Activated naive CD8-positive, alpha-beta T cell treated with anti-CD3 and anti-CD28 coated beads for 36 hours (primary cell): ENCODE results near the gene LAMTOR4. TPM values are rescaled to one million over a fixed set of nuclear protein-coding genes. Genes with fewer than 3 reads are reported as not detected.

Experiments
- DNase-seq: peaks from one replicate; pipeline ENCODE4 v3.0.0; 2021
- H3K27ac Mint-ChIP-seq: one replicate; pipeline ENCODE4 v1.8.0; 2022; ENCODE audit warnings: mild to moderate bottlenecking, moderate library complexity, mixed read lengths
- H3K27me3 Mint-ChIP-seq: one replicate; pipeline ENCODE4 v1.8.0; 2022; ENCODE audit warnings: mild to moderate bottlenecking, mixed read lengths
- H3K36me3 Mint-ChIP-seq: one replicate; pipeline ENCODE4 v1.8.0; 2021; ENCODE audit warnings: mild to moderate bottlenecking, mixed read lengths
- H3K4me1 Mint-ChIP-seq: one replicate; pipeline ENCODE4 v1.8.0; 2021; ENCODE audit warnings: mixed read lengths
- H3K4me3 Mint-ChIP-seq: one replicate; pipeline ENCODE4 v1.8.0; 2022; ENCODE audit warnings: mild to moderate bottlenecking, moderate library complexity, mixed read lengths
- H3K9me3 Mint-ChIP-seq: one replicate; pipeline ENCODE4 v1.8.0; 2022; ENCODE audit warnings: mixed read lengths
- total RNA-seq, 2 experiments: library from RNA; stranded (reverse); gene quantifications; one replicate each; pipeline ENCODE4 v1.2.3, GENCODE V29; 2021

LAMTOR4 gene
- total RNA-seq: 100 to 1,000 TPM; 101 to 104 TPM

DNA sequence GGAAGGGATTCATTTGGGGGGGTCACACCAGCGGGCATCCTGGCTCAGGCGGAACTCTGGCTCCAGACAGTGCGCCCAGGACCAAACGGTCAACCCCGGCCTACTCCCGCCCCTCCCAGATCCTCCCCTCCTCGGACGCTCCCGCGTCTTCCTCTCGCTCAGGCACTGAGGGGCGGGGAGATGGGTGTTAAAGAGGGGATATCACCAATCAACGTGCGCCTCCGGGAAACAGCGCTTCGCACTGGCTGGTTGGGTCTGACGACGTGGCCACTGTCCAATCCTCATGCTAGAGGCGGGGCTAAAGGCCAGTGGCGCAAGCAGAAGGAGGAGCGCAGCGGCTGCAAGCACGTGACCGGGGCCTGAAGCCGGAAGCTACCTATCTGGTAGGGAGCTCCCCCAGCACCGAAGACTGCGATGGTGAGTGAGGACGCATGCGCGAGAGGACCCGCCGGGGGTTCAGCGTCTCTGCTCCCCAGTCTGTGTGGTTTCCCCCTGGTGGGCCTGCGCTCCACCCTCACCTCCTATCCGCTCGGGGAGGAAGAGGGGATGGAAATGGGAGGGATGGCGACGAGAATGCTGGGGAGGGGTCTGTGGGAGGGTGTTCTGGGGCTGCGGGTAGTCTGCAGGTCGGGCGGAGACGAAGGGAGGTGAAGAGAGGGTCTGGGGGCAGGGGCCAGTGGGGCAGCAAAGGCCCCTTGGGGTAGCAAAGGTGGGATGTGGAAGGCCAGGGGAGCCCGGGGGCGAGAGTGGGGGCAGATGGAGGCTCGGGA is at the start of gene LAMTOR4:
LAMTOR4 (plus strand) TSS at position 360 of the 770 bp plus-strand sequence; CDS start at position 415, 55 bp downstream.
- peaks cover 21% of the 10 kb centered on the region for H3K36me3 Mint-ChIP-seq

DNA sequence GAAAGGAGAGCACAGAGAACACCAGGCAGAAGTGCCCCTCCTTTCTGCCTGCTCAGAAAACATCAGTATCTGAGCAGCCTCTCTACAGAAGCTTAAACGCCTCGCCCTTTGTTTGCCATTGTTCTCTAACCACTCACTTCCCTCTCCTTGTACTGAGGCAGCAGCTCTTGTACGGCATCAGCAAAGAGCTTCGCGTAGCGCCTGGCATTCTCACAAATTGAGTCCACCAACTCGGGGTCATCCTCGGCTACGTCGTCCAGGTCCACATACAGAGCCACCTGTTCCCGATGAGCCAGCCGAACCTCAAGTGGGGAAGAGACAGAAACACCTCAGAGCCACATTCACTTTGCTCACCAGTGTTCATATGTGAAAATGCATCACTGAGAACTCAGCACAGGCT is 49.3 kb upstream of the LAMTOR4 start:
- peaks cover 41% of the 10 kb centered on the region for H3K4me1 Mint-ChIP-seq
- peak overlapping the region; percentile 97 for H3K27ac Mint-ChIP-seq
- no peaks in the 10 kb centered on the region for H3K9me3 Mint-ChIP-seq
- no peak for DNase-seq
- peak overlapping the region; percentile 92 for H3K4me3 Mint-ChIP-seq
- peaks cover 8% of the 10 kb centered on the region for H3K27me3 Mint-ChIP-seq
- peaks cover 60% of the 10 kb centered on the region for H3K36me3 Mint-ChIP-seq

More for the DNA sequence above, at the start of gene LAMTOR4:
- H3K4me3 Mint-ChIP-seq: peak within 1 kb of the TSS; percentile 99
- no peaks in the 10 kb centered on the region for H3K27me3 Mint-ChIP-seq
- DNase-seq: peak; percentile 99
- H3K9me3 Mint-ChIP-seq: no peaks in the 10 kb centered on the region
- H3K4me1 Mint-ChIP-seq: peaks cover 24% of the 10 kb centered on the region
- peak within 1 kb of the TSS; percentile 98 for H3K27ac Mint-ChIP-seq

DNA sequence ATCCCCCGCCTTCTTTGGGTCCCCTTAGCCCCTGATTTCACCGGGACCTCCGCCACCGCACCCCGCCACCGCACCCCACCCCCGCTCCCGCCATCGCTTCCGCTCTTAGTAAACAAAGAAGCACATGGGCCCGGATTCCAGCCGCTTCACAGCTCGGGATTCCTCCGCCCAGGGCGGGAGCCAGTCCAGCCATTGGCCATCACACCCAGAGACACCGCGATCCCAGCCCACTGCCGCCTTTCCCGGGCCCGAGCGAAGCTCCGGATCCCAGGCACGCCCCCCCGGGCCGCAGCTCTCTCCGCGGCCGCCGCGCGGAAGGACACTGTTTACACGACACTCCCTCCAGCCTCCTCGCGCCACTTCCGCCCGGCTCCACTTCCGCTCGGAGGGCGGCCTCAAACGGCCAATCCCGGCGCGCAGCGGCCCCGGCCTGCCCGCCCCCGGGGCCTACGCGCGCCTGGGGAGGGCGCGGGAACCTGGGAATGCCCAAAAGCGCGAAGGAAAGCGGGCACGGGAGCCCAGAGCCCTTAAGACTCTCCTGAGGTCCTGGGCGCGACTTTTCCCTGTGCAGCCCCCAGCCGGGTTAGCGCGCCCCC is 48.2 kb upstream of the LAMTOR4 start:
- Mint-ChIP-seq H3K9me3 (no peaks in the 10 kb centered on the region), H3K4me1 (peaks cover 38% of the 10 kb centered on the region), H3K27ac (peak overlapping the region; percentile 97), H3K36me3 (peaks cover 55% of the 10 kb centered on the region), H3K27me3 (peaks cover 8% of the 10 kb centered on the region), H3K4me3 (peak overlapping the region; percentile 92)
- peak; percentile 93 for DNase-seq

DNA sequence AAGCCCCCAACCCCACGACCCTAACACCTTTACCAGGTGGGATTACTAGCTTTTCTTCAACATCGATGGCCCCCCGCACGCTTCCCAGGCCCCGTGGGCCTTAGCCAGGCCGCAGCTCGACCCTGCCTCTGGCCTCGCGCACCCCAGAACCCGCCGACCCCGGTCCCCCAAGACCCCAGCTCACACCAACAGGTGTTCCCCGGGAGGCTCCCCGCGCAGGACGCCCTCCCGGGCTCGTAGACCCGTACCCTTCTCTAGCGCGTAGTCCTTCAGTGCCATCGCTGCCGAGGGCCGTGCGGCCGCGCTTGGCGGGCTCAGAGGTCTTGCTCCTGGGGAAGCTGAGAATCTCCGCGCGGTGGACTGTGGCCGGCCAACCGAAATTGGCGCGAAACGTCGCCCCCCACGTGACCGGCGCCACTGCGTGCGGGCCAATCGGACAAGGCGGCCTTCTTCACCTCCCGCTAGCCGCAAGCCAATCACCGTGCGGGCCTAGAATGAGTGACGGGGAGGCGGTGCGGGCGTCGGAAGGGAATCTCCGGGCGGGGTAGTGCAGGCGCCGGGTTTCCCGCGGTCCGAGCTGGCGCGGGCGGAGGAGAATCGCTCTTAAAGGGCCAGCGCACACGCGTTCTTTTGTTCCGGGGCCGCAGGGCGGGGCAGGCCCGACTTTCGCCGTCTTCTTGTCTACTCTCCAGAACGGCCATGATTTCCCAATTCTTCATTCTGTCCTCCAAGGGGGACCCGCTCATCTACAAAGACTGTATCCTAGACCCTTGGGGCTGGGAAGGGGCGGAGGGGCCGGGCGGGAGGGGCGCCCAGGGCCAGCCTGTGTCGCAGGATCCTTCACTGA is 47.5 kb upstream of the LAMTOR4 start, which contains the start of the genes AP4M1 and MCM7:
AP4M1 (plus strand) TSS at position 628 of the 847 bp plus-strand sequence; CDS start at position 700, 72 bp downstream.
MCM7 (minus strand) TSS at position 382 of the 847 bp plus-strand sequence; CDS start at position 279, 103 bp downstream.
- peak within 1 kb of the TSS; percentile 92 for H3K4me3 Mint-ChIP-seq
- H3K27ac Mint-ChIP-seq: peak within 1 kb of the TSS; percentile 97
- DNase-seq: peak; percentile 99
- H3K36me3 Mint-ChIP-seq: peaks cover 47% of the 10 kb centered on the region
- H3K9me3 Mint-ChIP-seq: no peaks in the 10 kb centered on the region
- H3K4me1 Mint-ChIP-seq: peaks cover 38% of the 10 kb centered on the region
- peaks cover 8% of the 10 kb centered on the region for H3K27me3 Mint-ChIP-seq

DNA sequence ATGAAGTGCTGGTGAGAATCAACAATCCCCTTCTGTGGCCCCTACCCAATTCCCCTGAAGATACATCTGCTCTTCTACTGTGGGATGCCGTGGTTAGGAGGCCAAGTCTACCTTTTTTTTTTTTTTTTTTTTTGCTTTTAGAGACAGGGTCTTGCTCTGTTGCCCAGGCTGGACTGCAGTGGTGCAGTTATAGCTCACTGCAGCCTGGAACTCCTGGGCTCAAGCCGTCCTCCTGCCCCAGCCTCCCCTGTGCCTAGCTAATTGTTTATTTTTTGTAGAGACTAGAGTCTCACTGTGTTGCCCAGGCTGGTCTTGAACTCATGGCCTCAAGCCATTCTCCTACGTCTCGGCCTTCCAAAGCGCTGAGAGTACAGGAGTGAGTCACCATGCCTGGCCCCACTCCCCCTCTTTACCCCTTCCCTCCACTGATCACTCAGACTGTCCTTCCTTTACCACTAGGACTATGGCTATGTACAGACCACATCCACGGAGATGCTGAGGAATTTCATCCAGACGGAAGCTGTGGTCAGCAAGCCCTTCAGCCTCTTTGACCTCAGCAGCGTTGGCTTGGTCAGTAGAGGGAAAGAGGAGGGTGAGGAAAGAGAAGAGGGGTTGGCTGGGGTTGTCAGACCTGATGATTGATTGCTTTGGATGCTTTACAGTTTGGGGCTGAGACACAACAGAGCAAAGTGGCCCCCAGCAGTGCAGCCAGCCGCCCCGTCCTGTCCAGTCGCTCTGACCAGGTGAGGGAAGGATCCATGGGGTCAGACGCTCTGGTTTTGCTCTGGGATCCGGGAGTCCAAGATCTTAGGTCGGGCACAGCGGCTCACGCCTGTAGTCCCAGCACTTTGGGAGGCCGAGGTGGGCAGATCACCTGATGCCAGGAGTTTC is 45.5 kb upstream of the LAMTOR4 start:
- Mint-ChIP-seq H3K36me3 (peaks cover 34% of the 10 kb centered on the region), H3K27me3 (peaks cover 8% of the 10 kb centered on the region), H3K27ac (peak overlapping the region; percentile 78), H3K4me3 (peak overlapping the region; percentile 92), H3K9me3 (no peaks in the 10 kb centered on the region), H3K4me1 (peaks cover 27% of the 10 kb centered on the region)
- no peak for DNase-seq

DNA sequence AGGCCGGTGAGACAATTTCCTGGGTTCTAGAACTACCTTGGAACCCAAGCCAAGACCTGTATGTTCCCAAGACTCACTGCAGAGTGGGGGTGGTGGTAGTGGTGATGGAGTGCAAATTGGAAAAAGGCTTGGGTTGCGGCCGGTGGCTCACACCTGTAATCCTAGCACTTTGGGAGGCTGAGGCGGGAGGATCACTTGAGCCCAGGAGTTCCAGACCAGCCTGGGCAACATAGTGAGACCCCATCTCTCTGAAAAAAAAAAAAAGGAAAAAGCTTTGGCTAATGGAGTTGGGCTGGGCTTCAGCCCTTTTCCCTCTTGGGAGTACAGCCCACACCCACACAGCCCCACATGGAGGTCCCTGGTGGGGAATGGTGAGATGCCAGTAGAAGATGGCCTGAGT is 43.2 kb upstream of the LAMTOR4 start:
- H3K4me1 Mint-ChIP-seq: peaks cover 6% of the 10 kb centered on the region
- no peaks in the 10 kb centered on the region for H3K9me3 Mint-ChIP-seq
- no peak overlapping the region for H3K4me3 Mint-ChIP-seq
- H3K27ac Mint-ChIP-seq: no peak overlapping the region
- H3K27me3 Mint-ChIP-seq: peaks cover 3% of the 10 kb centered on the region
- DNase-seq: no peak
- H3K36me3 Mint-ChIP-seq: peaks cover 20% of the 10 kb centered on the region

DNA sequence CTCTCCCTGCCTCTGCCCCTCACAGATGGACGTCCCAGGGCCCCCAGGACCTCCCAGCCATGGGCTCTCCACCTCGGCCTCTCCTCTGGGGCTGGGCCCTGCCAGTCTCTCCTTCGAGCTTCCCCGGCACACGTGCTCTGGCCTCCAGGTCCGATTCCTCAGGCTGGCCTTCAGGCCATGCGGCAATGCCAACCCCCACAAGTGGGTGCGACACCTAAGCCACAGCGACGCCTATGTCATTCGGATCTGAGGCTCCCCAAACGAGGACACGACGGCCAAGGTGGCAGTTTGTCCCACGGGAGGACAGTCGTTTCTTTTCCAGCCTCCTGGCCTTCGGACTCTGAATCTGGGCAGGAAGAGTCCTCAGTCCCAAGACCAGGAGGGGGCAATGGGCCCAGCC is 42.1 kb upstream of the LAMTOR4 start:
- H3K36me3 Mint-ChIP-seq: peaks cover 16% of the 10 kb centered on the region
- no peaks in the 10 kb centered on the region for H3K9me3 Mint-ChIP-seq
- no peak for DNase-seq
- no peak overlapping the region for H3K4me3 Mint-ChIP-seq
- no peak overlapping the region for H3K27ac Mint-ChIP-seq
- H3K4me1 Mint-ChIP-seq: peaks cover 6% of the 10 kb centered on the region
- H3K27me3 Mint-ChIP-seq: no peaks in the 10 kb centered on the region

DNA sequence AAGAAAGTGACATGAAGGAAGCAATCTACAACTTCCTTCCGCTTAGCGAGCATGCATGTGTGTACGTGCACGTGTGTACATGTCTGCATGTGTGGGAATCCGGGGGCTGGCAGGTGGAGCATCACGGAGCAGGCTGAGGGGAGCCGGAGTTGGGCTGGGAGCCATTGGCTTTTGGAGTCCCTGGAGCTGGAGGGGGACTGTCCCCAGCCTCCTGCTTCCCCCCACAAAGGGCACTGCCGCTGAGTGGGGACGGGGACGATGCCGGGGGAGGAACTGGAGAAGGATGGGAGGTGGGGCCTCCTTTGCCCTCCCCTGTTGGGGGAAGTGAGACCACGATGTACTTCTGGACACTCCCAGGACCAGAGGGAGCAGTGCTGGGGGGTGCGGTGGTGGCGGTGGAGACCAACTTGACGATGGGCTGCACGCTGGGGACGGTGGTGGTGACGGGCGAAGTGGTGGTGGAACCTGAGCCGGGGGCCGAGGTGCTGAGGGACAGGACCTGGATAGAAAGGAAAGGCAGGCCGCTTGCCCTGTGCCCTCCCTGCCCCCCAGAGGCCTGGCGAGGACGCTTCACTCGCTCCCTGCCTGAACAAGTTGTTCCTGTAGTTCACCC is 41.5 kb upstream of the LAMTOR4 start:
- H3K9me3 Mint-ChIP-seq: no peaks in the 10 kb centered on the region

DNA sequence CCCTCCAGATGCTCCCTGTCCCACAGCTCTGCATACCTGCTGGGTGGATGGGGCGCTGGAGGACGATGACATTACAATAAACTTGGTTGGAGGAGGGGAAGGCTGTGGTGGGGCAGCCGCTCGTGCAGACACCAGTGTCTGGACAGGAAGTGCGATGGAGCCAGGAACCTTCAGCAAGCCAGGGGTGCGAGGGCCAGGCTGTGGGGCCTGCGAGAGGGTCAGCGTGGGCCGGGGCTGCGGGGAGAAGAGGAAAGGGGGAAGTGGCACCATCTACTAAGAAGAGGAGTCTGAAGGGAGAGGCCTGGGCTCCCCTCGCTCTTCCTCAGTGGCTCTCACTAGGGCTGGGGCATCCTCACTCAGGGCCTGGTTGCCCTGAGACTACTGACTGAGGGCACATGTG is 40.8 kb upstream of the LAMTOR4 start:
- Mint-ChIP-seq H3K4me1 (peaks cover under 1% of the 10 kb centered on the region), H3K27ac (no peak overlapping the region), H3K27me3 (no peaks in the 10 kb centered on the region), H3K4me3 (no peak overlapping the region), H3K36me3 (peaks cover 18% of the 10 kb centered on the region), H3K9me3 (no peaks in the 10 kb centered on the region)
- no peak for DNase-seq

More for the DNA sequence above, 41.5 kb upstream of the LAMTOR4 start:
- peak overlapping the region; percentile 16 for H3K27ac Mint-ChIP-seq
- H3K4me1 Mint-ChIP-seq: peaks cover 6% of the 10 kb centered on the region
- H3K4me3 Mint-ChIP-seq: no peak overlapping the region
- H3K27me3 Mint-ChIP-seq: no peaks in the 10 kb centered on the region
- peaks cover 16% of the 10 kb centered on the region for H3K36me3 Mint-ChIP-seq
- DNase-seq: no peak

DNA sequence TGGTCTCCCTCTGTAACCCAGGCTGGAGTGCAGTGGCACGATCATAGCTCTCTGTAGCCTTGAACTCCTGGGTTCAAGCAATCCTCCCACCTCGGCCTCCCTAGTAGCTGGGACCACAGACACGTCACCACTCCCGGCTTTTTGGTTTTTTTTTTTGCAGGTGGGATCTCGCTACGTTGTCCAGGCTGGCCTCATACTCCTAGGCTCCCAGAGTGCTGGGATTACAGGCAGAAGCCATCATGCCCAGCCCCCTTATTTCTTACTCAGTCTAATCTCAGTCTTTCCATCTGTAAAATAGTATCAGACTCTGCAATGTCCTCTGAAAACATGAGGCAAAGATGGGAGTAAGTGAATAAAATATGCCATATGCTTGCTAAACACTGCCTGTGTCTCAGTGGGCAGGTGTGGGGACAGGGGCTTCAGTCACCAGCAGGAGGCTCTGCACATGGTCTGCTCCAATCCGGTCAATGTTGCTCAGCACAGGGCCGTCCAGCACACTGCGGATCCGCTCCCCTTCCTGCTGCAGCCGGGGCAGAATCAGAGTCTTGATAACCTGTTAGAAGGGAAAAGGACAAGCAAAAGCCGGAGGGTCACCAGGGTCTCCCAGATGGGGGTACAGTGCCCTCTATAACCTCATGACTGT is 39.1 kb upstream of the LAMTOR4 start:
- Mint-ChIP-seq H3K9me3 (no peaks in the 10 kb centered on the region), H3K36me3 (peaks cover 16% of the 10 kb centered on the region), H3K27ac (no peak overlapping the region), H3K4me3 (no peak overlapping the region), H3K4me1 (no peaks in the 10 kb centered on the region), H3K27me3 (no peaks in the 10 kb centered on the region)
- no peak for DNase-seq

DNA sequence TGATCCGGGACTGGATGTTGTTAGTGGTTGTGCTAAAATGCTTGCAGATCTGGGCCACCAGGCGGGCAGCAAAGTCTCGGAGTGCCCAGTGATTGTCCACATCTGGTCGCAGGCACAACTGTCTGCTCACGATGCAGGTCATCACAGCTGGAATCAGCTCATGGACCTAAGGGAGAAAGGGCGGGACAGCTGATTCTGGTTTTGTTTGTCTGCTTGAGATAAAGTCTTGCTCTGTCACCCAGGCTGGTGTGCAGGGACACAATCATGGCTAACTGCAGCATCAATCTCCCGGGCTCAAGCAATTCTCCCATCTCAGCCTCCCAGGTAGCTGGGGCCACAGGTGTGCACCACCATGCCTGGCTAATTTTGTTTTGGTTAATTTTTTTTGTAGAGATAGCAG is 37.6 kb upstream of the LAMTOR4 start:
- Mint-ChIP-seq H3K27me3 (no peaks in the 10 kb centered on the region), H3K4me3 (no peak overlapping the region), H3K27ac (no peak overlapping the region), H3K36me3 (peaks cover 16% of the 10 kb centered on the region), H3K4me1 (no peaks in the 10 kb centered on the region), H3K9me3 (no peaks in the 10 kb centered on the region)
- DNase-seq: no peak

DNA sequence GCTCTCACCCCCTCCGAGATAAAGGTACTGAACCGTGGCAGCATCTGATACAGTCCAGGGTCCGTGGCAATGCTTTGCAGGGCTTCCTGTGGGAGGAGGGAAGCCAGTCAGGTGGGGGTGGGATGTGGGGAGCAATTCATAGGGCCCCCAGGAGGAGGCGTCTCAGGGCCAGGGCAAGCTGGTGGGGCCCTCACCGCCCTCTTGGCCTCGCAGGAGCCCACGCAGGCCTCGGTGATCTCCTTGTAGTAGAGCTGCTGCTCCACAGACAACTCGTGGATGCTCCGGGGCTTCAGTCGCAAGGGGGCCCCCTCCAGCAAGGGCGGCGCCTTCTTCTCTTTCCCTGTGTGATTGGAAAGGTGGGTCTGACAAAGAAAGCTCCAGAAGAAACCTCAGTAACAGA is 36.8 kb upstream of the LAMTOR4 start:
- no peak for DNase-seq
- Mint-ChIP-seq H3K4me3 (no peak overlapping the region), H3K9me3 (no peaks in the 10 kb centered on the region), H3K4me1 (no peaks in the 10 kb centered on the region), H3K27me3 (no peaks in the 10 kb centered on the region), H3K36me3 (peaks cover 20% of the 10 kb centered on the region), H3K27ac (no peak overlapping the region)

DNA sequence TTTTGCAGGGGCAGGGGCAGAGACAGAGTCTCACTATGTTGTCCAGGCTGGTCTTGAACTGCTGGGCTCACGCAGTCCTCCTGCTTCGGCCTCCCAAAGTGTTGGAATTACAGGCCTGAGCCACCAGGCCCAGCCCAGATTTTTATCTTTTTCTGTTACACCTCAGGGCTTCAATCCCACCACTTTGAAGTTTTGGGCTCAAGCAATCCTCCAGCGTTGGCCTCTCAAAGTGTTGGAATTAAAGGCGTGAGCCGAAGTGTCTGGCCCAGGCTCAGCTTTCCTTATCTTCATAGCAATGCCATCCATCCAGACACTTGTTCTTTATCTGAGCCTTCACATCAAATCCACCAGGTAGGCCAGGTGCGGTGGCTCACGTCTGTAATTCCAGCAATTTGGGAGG is 33.7 kb upstream of the LAMTOR4 start:
- Mint-ChIP-seq H3K36me3 (peaks cover 14% of the 10 kb centered on the region), H3K4me3 (no peak overlapping the region), H3K4me1 (peaks cover 3% of the 10 kb centered on the region), H3K27me3 (no peaks in the 10 kb centered on the region), H3K27ac (no peak overlapping the region), H3K9me3 (no peaks in the 10 kb centered on the region)
- no peak for DNase-seq
